HepG2 (cell line): ENCODE results near the gene KXD1. TPM values are rescaled to one million over a fixed set of nuclear protein-coding genes. Genes with fewer than 3 reads are reported as not detected.
A peak's percentile ranks its signal among the peaks of the same experiment; 100 is the strongest.

ENCODE experiments used
- DMAP1 ChIP-seq: IDR thresholded peaks from 2 replicates; pipeline ENCODE4 v1.6.1; 2016
- GATA4 ChIP-seq: sonication (generic); IDR thresholded peaks from 2 replicates; pipeline ENCODE4 v1.6.1; 2016; ENCODE audit warnings: antibody characterized with exemption, low read depth, borderline replicate concordance
- GATAD1 ChIP-seq: IDR thresholded peaks from 2 replicates; pipeline ENCODE4 v1.6.1; 2016; ENCODE audit warnings: missing genetic modification reagents, missing compliant biosample characterization
- KLF11 ChIP-seq: IDR thresholded peaks from 2 replicates; pipeline ENCODE4 v1.6.1; 2016; ENCODE audit warnings: missing compliant biosample characterization
- MAFG ChIP-seq: sonication (generic); formaldehyde crosslinking; IDR thresholded peaks from 2 replicates; pipeline ENCODE4 v1.5.1; 2020; ENCODE audit warnings: mild to moderate bottlenecking, missing genetic modification reagents
- MEF2D ChIP-seq: sonication (generic); formaldehyde crosslinking; IDR thresholded peaks from 2 replicates; pipeline ENCODE4 v1.5.1; 2020; ENCODE audit warnings: mild to moderate bottlenecking, missing genetic modification reagents
- NFATC3 ChIP-seq: sonication (generic); formaldehyde crosslinking; IDR thresholded peaks from 2 replicates; pipeline ENCODE4 v1.5.1; 2020; ENCODE audit warnings: mild to moderate bottlenecking, missing genetic modification reagents
- PPARG ChIP-seq: conservative IDR thresholded peaks from 2 replicates; pipeline ENCODE4 v1.6.1; 2016; ENCODE audit warnings: missing biosample characterization, missing genetic modification reagents
- ZBTB1 ChIP-seq: sonication (generic); formaldehyde crosslinking; IDR thresholded peaks from 2 replicates; pipeline ENCODE4 v1.4.0; 2020; ENCODE audit warnings: missing genetic modification reagents, borderline replicate concordance
- ZMYM2 ChIP-seq: sonication (generic); formaldehyde crosslinking; IDR thresholded peaks from 2 replicates; pipeline ENCODE4 v1.8.0; 2022; ENCODE audit warnings: mild to moderate bottlenecking, missing genetic modification reagents
- ZNF12 ChIP-seq: sonication (generic); formaldehyde crosslinking; IDR thresholded peaks from 2 replicates; pipeline ENCODE4 v1.5.0; 2020; ENCODE audit warnings: missing genetic modification reagents
- ZNF20 ChIP-seq: sonication (generic); formaldehyde crosslinking; IDR thresholded peaks from 2 replicates; pipeline ENCODE4 v1.4.0; 2020; ENCODE audit warnings: mild to moderate bottlenecking, moderate library complexity, missing genetic modification reagents
- ZNF720 ChIP-seq: sonication (generic); formaldehyde crosslinking; IDR thresholded peaks from 2 replicates; pipeline ENCODE4 v1.4.0; 2020; ENCODE audit warnings: missing genetic modification reagents
- ZNF776 ChIP-seq: sonication (generic); formaldehyde crosslinking; IDR thresholded peaks from 2 replicates; pipeline ENCODE4 v1.4.0; 2020; ENCODE audit warnings: mild to moderate bottlenecking, missing genetic modification reagents
- polyA plus RNA-seq, 8 experiments: library from polyadenylated mRNA; depleted of rRNA in 3 of 8; stranded (reverse) in 7 of 8; unstranded in 1 of 8; fragments of >200 nt; fragmentation: Illumina TruSeq in 4 of 8; extraction: Trizol in 4 of 8; gene quantifications; 2 replicates each; pipeline versions ENCODE4 v1.2.1 to v1.2.3, GENCODE V29; 2011 to 2016; ENCODE audit warnings: low read depth in 4 of 8, missing spikeins in 1 of 8, mixed read lengths in 1 of 8; ENCODE audit not compliant: insufficient read depth in 1 of 8
- total RNA-seq, 5 experiments: library from RNA; depleted of rRNA; stranded (reverse); fragments of >200 nt; fragmentation: Illumina TruSeq; extraction: Trizol; gene quantifications; 2 replicates each; pipeline ENCODE4 v1.2.3, GENCODE V29; 2016; ENCODE audit warnings: low read depth in 1 of 5
- TF ChIP-seq, protein P1 (sequence below): IDR thresholded peaks from 2 replicates; pipeline ENCODE4 v1.6.1; 2012; ENCODE audit warnings: low read length, improper control_type of control experiment
- TF ChIP-seq, protein P2 (sequence below): sonication (generic); formaldehyde crosslinking; IDR thresholded peaks from 2 replicates; pipeline ENCODE4 v1.4.0; 2020; ENCODE audit warnings: missing genetic modification reagents
- TF ChIP-seq, protein P3 (sequence below): sonication (generic); formaldehyde crosslinking; IDR thresholded peaks from 2 replicates; pipeline ENCODE4 v1.5.0; 2020; ENCODE audit warnings: mild to moderate bottlenecking, missing genetic modification reagents
- TF ChIP-seq, protein P4 (sequence below): IDR thresholded peaks from 2 replicates; pipeline ENCODE4 v1.6.1; 2016; ENCODE audit warnings: mild to moderate bottlenecking, missing biosample characterization, missing genetic modification reagents

The KXD1 gene
- total and polyA plus RNA-seq, 2 of the 13 experiments (the other 11 are each of a cell fraction or from before 2014, with no cell fraction given), result 44.6 to 143 TPM

DNA sequence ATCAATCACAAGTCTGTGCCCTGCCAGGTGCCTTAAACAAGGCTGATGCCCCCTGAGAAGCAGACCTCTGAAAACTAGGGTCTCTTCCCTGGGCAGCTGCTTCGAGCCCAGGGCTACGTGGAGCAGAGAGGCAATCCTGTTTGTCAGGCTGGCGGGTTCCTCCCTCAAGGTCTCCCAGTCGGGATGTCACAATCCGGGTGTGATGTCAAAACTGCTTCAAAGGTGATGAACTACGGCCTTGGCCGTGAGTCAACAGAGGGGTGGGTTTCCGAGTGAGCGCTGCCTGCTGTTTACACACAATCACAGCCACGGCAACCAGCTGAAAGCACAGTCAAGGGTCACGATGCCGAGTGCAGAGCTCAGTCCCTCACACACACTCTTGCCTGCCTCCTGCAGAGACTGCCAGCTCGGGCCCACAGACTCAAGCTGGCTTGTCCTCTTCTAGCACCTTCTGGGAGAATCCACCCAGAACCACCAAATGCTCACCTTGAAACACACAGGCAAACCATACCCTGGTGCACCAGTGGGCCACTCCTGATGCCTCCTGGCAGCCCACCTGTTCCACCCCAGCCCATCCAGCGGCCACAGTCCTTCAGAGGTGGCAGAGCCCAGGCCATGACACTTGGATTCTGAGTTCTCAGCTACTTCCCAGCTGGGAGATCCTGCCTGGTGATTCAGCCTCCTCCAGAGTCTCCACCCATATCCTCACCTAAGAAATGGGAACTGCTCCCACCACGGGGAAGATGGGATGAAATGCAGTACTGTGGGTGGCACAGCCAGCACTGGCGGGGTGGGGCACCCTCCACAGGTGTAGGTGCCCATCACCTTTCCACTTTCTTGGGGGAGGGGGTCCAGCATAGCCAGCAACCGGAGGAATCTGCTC lies 42.6 kb upstream of the KXD1 start (continued):
- TF ChIP-seq ZMYM2 (CRISPR knock-in tag) (peak; percentile 84; the same call in 1 of the 2 replicates), ZNF720 (CRISPR knock-in tag) (no peak), ZNF20 (CRISPR knock-in tag) (no peak), ZNF12 (peak; percentile 87), MAFG (CRISPR knock-in tag) (no peak), ZNF776 (CRISPR knock-in tag) (no peak), MEF2D (CRISPR knock-in tag) (peak; percentile 98), DMAP1 (CRISPR knock-in tag) (peak; percentile 81; the same call in 1 of the 2 replicates), ZBTB1 (CRISPR knock-in tag) (no peak), GATA4 (peak; percentile 75; the same call in 1 of the 2 replicates), NFATC3 (0 out of 2 replicates have a peak, but pooled peaks have one; percentile 19), GATAD1 (CRISPR knock-in tag) (peak; percentile 82), PPARG (CRISPR knock-in tag) (peak; percentile 99), KLF11 (CRISPR knock-in tag) (peak; percentile 90; the same call in 1 of the 2 replicates)
- TF ChIP-seq, protein P1, sequence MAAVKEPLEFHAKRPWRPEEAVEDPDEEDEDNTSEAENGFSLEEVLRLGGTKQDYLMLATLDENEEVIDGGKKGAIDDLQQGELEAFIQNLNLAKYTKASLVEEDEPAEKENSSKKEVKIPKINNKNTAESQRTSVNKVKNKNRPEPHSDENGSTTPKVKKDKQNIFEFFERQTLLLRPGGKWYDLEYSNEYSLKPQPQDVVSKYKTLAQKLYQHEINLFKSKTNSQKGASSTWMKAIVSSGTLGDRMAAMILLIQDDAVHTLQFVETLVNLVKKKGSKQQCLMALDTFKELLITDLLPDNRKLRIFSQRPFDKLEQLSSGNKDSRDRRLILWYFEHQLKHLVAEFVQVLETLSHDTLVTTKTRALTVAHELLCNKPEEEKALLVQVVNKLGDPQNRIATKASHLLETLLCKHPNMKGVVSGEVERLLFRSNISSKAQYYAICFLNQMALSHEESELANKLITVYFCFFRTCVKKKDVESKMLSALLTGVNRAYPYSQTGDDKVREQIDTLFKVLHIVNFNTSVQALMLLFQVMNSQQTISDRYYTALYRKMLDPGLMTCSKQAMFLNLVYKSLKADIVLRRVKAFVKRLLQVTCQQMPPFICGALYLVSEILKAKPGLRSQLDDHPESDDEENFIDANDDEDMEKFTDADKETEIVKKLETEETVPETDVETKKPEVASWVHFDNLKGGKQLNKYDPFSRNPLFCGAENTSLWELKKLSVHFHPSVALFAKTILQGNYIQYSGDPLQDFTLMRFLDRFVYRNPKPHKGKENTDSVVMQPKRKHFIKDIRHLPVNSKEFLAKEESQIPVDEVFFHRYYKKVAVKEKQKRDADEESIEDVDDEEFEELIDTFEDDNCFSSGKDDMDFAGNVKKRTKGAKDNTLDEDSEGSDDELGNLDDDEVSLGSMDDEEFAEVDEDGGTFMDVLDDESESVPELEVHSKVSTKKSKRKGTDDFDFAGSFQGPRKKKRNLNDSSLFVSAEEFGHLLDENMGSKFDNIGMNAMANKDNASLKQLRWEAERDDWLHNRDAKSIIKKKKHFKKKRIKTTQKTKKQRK, result no peak
- TF ChIP-seq, protein P2, sequence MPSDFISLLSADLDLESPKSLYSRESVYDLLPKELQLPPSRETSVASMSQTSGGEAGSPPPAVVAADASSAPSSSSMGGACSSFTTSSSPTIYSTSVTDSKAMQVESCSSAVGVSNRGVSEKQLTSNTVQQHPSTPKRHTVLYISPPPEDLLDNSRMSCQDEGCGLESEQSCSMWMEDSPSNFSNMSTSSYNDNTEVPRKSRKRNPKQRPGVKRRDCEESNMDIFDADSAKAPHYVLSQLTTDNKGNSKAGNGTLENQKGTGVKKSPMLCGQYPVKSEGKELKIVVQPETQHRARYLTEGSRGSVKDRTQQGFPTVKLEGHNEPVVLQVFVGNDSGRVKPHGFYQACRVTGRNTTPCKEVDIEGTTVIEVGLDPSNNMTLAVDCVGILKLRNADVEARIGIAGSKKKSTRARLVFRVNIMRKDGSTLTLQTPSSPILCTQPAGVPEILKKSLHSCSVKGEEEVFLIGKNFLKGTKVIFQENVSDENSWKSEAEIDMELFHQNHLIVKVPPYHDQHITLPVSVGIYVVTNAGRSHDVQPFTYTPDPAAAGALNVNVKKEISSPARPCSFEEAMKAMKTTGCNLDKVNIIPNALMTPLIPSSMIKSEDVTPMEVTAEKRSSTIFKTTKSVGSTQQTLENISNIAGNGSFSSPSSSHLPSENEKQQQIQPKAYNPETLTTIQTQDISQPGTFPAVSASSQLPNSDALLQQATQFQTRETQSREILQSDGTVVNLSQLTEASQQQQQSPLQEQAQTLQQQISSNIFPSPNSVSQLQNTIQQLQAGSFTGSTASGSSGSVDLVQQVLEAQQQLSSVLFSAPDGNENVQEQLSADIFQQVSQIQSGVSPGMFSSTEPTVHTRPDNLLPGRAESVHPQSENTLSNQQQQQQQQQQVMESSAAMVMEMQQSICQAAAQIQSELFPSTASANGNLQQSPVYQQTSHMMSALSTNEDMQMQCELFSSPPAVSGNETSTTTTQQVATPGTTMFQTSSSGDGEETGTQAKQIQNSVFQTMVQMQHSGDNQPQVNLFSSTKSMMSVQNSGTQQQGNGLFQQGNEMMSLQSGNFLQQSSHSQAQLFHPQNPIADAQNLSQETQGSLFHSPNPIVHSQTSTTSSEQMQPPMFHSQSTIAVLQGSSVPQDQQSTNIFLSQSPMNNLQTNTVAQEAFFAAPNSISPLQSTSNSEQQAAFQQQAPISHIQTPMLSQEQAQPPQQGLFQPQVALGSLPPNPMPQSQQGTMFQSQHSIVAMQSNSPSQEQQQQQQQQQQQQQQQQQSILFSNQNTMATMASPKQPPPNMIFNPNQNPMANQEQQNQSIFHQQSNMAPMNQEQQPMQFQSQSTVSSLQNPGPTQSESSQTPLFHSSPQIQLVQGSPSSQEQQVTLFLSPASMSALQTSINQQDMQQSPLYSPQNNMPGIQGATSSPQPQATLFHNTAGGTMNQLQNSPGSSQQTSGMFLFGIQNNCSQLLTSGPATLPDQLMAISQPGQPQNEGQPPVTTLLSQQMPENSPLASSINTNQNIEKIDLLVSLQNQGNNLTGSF (CRISPR knock-in tag), result no peak
- TF ChIP-seq, protein P3, sequence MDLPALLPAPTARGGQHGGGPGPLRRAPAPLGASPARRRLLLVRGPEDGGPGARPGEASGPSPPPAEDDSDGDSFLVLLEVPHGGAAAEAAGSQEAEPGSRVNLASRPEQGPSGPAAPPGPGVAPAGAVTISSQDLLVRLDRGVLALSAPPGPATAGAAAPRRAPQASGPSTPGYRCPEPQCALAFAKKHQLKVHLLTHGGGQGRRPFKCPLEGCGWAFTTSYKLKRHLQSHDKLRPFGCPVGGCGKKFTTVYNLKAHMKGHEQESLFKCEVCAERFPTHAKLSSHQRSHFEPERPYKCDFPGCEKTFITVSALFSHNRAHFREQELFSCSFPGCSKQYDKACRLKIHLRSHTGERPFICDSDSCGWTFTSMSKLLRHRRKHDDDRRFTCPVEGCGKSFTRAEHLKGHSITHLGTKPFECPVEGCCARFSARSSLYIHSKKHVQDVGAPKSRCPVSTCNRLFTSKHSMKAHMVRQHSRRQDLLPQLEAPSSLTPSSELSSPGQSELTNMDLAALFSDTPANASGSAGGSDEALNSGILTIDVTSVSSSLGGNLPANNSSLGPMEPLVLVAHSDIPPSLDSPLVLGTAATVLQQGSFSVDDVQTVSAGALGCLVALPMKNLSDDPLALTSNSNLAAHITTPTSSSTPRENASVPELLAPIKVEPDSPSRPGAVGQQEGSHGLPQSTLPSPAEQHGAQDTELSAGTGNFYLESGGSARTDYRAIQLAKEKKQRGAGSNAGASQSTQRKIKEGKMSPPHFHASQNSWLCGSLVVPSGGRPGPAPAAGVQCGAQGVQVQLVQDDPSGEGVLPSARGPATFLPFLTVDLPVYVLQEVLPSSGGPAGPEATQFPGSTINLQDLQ (CRISPR knock-in tag), result peak; percentile 98
- TF ChIP-seq, protein P4, sequence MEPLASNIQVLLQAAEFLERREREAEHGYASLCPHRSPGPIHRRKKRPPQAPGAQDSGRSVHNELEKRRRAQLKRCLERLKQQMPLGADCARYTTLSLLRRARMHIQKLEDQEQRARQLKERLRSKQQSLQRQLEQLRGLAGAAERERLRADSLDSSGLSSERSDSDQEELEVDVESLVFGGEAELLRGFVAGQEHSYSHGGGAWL (CRISPR knock-in tag), result peak; percentile 62; the same call in 1 of the 2 replicates
